Transverse colon (tissue), 4 donors: Measurements from ENCODE around the gene PYHIN1. TPM values are rescaled to one million over a fixed set of nuclear protein-coding genes. Genes with fewer than 3 reads are reported as not detected.
"Not testable (repeated sequence)": the region's sequence is repeated elsewhere in the genome, so short reads cannot be mapped to it uniquely, and the experiment has no call there.

Experiments
- DNase-seq: peaks from one replicate; pipeline ENCODE4 v3.0.0-alpha.2; 2019
- H3K27ac ChIP-seq, 4 donors: fragments of 200-600 bp; sonication (generic); 2 replicates each; pipeline ENCODE4 v1.5.1; 2016 to 2018; ENCODE audit warnings: inconsistent platforms in 4 of 4
- H3K27me3 ChIP-seq: fragments of 200-600 bp; sonication (generic); 2 replicates; pipeline ENCODE4 v1.5.1; 2017; ENCODE audit warnings: inconsistent platforms
- H3K36me3 ChIP-seq, 4 donors: fragments of 200-600 bp; sonication (generic); 2 replicates each; pipeline ENCODE4 v1.5.1; 2017 to 2019; ENCODE audit warnings: inconsistent platforms in 4 of 4
- H3K4me1 ChIP-seq, 4 donors: fragments of 200-600 bp; sonication (generic); 2 replicates each; pipeline ENCODE4 v1.5.1; 2017 to 2020; ENCODE audit warnings: inconsistent platforms in 4 of 4
- H3K4me3 ChIP-seq, 4 donors: fragments of 200-600 bp; sonication (generic); 1 replicate in 1 of 4; 2 replicates in 3 of 4; pipeline versions ENCODE4 v1.5.1 to v1.6.1; 2017 to 2019; ENCODE audit warnings: inconsistent platforms in 4 of 4
- H3K9me3 ChIP-seq, 2 donors: fragments of 200-600 bp; sonication (generic); 2 replicates each; pipeline ENCODE4 v1.5.1; 2017 to 2019; ENCODE audit warnings: inconsistent platforms in 2 of 2
- CTCF ChIP-seq, 5 experiments: fragments of 200-600 bp in 3 of 5; fragments of 450-650 bp in 2 of 5; sonication (generic) in 3 of 5; IDR thresholded peaks; 1 replicate in 2 of 5; 2 replicates in 3 of 5; pipeline ENCODE4 v1.5.1; 2016 to 2017; ENCODE audit warnings: antibody characterized with exemption in 5 of 5, inconsistent platforms in 3 of 5, mild to moderate bottlenecking in 2 of 5, moderate library complexity in 1 of 5
- EP300 ChIP-seq: sonication (generic); formaldehyde crosslinking; IDR thresholded peaks from one replicate; pipeline ENCODE4 v1.6.1; 2017; ENCODE audit warnings: antibody characterized with exemption, low read depth
- POLR2A ChIP-seq: fragments of 450-650 bp; IDR thresholded peaks from one replicate; pipeline ENCODE4 v1.6.1; 2016; ENCODE audit warnings: antibody characterized with exemption, mild to moderate bottlenecking, moderate library complexity
- POLR2AphosphoS5 ChIP-seq, 3 donors: sonication (generic); formaldehyde crosslinking; IDR thresholded peaks; one replicate each; pipeline ENCODE4 v1.6.1; 2016; ENCODE audit warnings: antibody characterized with exemption in 3 of 3
- WGBS, 2 donors: methylation state at CpG; one replicate each; pipeline ENCODE4 v1.1.5; 2018; ENCODE audit warnings: low coverage in 1 of 2; 5-methylcytosine and 5-hydroxymethylcytosine counted together
- in situ Hi-C, 4 donors: fragments of 200-750 bp; cut with MboI; loops; one replicate each; pipeline versions ENCODE4 v1.15.0 to v1.15.1; 2017; ENCODE audit warnings: low sequenced_read_pairs in 3 of 4, low pct_ligation_motif_present in 1 of 4, low pct_unique_long_range_greater_than_20kb in 1 of 4
- intact Hi-C: fragments of 100-400 bp; cut with DNase I; formaldehyde crosslinking; loops from one replicate; pipeline ENCODE4 v1.15.1; 2023; ENCODE audit warnings: low total_unique reads
- total RNA-seq, 4 donors: library from RNA; depleted of rRNA; stranded (reverse); fragments of >200 nt; gene quantifications; one replicate each; pipeline ENCODE4 v1.1.0, GENCODE V29; 2016

The PYHIN1 gene
- total RNA-seq, 4 donors from 2014 or later, result 0.68 to 4.4 (median 1.5) TPM; not detected in 1

- H3K9me3 ChIP-seq, result no peaks in the 10 kb centered on the region
- H3K27ac ChIP-seq, result peak overlapping the region; percentile 87 to 90 (median 88)
- 50 to 56% methylated on average over 2 of the region's 2 CpGs for WGBS, 2 donors
- no peaks in the 10 kb centered on the region for H3K27me3 ChIP-seq
- intact Hi-C loops (no loop called here), in situ Hi-C loops (no loop called here)
- peaks cover 0 to 38% (median 5%) of the 10 kb centered on the region in 4 donors for H3K4me1 ChIP-seq
- no peaks in the 10 kb centered on the region for H3K36me3 ChIP-seq
- TF ChIP-seq EP300 (no peak), POLR2A (no peak), CTCF (IDR thresholded peaks at IDR 0.05) (no peak), POLR2AphosphoS5 (IDR thresholded peaks at IDR 0.05) (no peak)
- peak overlapping the region in 3 of 4 donors; percentile 37 to 60 (median 46) for H3K4me3 ChIP-seq
- no peak for DNase-seq
Observed at GRCh38 chr1:159009287-159009686, 77.9 kb downstream of the PYHIN1 start.

GRCh38 chr1:159009704-159010361 lies 78.5 kb downstream of the PYHIN1 start, which contains the start of gene IFI16:
Gene IFI16, plus strand, starts transcription at chr1:159009907. Its CDS starts 4,774 bp downstream, at chr1:159014681.
- intact Hi-C loops, result no loop called here

GRCh38 chr1:159010391-159010790 lies 79.0 kb downstream of the PYHIN1 start:
- H3K27me3 ChIP-seq, result no peaks in the 10 kb centered on the region
- DNase-seq, result no peak
- TF ChIP-seq POLR2A (no peak), EP300 (no peak), POLR2AphosphoS5 (IDR thresholded peaks at IDR 0.05) (no peak), CTCF (IDR thresholded peaks at IDR 0.05) (no peak)
- peak overlapping the region; percentile 28 to 60 (median 42) for H3K4me3 ChIP-seq
- peak overlapping the region; percentile 87 to 90 (median 88) for H3K27ac ChIP-seq
- in situ Hi-C loops, result no loop called here
- WGBS, 2 donors, result 26 to 29% methylated on average over 5 of the region's 5 CpGs
- H3K4me1 ChIP-seq, result peaks cover 0 to 47% (median 5%) of the 10 kb centered on the region in 4 donors
- no peaks in the 10 kb centered on the region for H3K9me3 ChIP-seq
- H3K36me3 ChIP-seq, result peaks cover 0 to 3% (median 0%) of the 10 kb centered on the region in 4 donors
- intact Hi-C loops, result no loop called here

More at GRCh38 chr1:159009704-159010361, 78.5 kb downstream of the PYHIN1 start, which contains the start of gene IFI16:
- H3K27me3 ChIP-seq, result no peaks in the 10 kb centered on the region
- WGBS, 2 donors, result 2 to 13% methylated on average over 3 to 5 of the region's 5 CpGs
- H3K36me3 ChIP-seq, result peaks cover 0 to 2% (median 0%) of the 10 kb centered on the region in 4 donors
- H3K27ac ChIP-seq, result peak within 1 kb of the TSS; percentile 87 to 90 (median 88)
- H3K9me3 ChIP-seq, result no peaks in the 10 kb centered on the region
- TF ChIP-seq POLR2A, result peak; percentile 77
- TF ChIP-seq POLR2AphosphoS5 (IDR thresholded peaks at IDR 0.05), result peak; percentile 85 to 90 (median 88)
- TF ChIP-seq EP300, result no peak
- H3K4me3 ChIP-seq, result peak within 1 kb of the TSS; percentile 28 to 60 (median 42)
- peak; percentile 34 for DNase-seq
- peaks cover 0 to 43% (median 5%) of the 10 kb centered on the region in 4 donors for H3K4me1 ChIP-seq
- in situ Hi-C loops, result no loop called here

GRCh38 chr1:159011001-159011400 lies 79.6 kb downstream of the PYHIN1 start:
- peak overlapping the region; percentile 28 to 60 (median 42) for H3K4me3 ChIP-seq
- WGBS, 2 donors, result 23 to 33% methylated on average over 4 to 9 of the region's 9 CpGs
- DNase-seq, in situ Hi-C loops, H3K9me3 ChIP-seq, H3K27me3 ChIP-seq, intact Hi-C loops, H3K36me3 ChIP-seq: not testable (repeated sequence)
- peaks cover 0 to 47% (median 6%) of the 10 kb centered on the region in 4 donors for H3K4me1 ChIP-seq
- peak overlapping the region; percentile 87 to 90 (median 88) for H3K27ac ChIP-seq

- intact Hi-C loops, result no loop called here
- in situ Hi-C loops, result no loop called here
Observed at GRCh38 chr1:159011751-159012150, 80.4 kb downstream of the PYHIN1 start.

More at GRCh38 chr1:159011751-159012150, 80.4 kb downstream of the PYHIN1 start:
- Histone ChIP-seq H3K27ac (peak overlapping the region; percentile 49 to 90 (median 88)), H3K4me1 (peaks cover 0 to 47% (median 4%) of the 10 kb centered on the region in 4 donors), H3K9me3 (no peaks in the 10 kb centered on the region), H3K4me3 (peak overlapping the region in 2 of 4 donors; percentile 37 to 60), H3K27me3 (no peaks in the 10 kb centered on the region), H3K36me3 (peaks cover 0 to 11% (median under 1%) of the 10 kb centered on the region in 4 donors)
- DNase-seq, result no peak
- no peak for TF ChIP-seq EP300
- no peak for TF ChIP-seq POLR2AphosphoS5 (IDR thresholded peaks at IDR 0.05)
- no peak for TF ChIP-seq POLR2A
- TF ChIP-seq CTCF (IDR thresholded peaks at IDR 0.05), result no peak
